ENCODE results near the gene DCBLD1. TPM values are rescaled to one million over a fixed set of nuclear protein-coding genes. Genes with fewer than 3 reads are reported as not detected.
A peak's percentile ranks its signal among the peaks of the same experiment; 100 is the strongest.

Gene DCBLD1
- total RNA-seq, 4 donors from 2014 or later: 13.5 to 25.9 (median 21.2) TPM

DNA sequence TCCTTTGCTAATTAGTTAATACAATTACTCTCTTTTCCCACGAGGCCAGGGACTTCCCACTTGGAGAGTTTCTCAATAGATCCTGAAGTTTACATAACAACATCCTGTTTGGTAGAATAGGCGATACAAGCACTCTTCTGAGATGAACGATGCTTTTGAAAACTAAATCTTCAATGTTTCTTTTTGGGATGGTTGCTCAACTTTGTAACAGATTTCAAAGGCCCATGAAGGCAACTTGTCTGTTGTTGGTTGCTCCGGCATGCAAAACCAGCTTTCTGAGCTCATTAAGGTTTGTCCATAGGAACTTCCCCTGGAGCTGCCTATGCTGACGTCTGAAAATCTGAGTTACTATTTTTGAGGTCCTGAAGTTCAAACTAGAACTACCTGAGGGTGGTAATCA is 30.8 kb upstream of the DCBLD1 start:
- Histone ChIP-seq H3K9me3 (no peaks in the 10 kb centered on the region), H3K4me3 (replicated peaks in 1 of 3) (no peak overlapping the region), H3K36me3 (no peaks in the 10 kb centered on the region), H3K4me1 (peaks cover 7 to 8% of the 10 kb centered on the region in 2 donors), H3K27me3 (no peaks in the 10 kb centered on the region), H3K27ac (no peak overlapping the region)
- TF ChIP-seq CTCF (IDR thresholded peaks at IDR 0.05): no peak
- TF ChIP-seq POLR2A (IDR thresholded peaks at IDR 0.05): no peak
- 16 to 26% methylated on average over 5 of the region's 5 CpGs for WGBS, 2 donors
- intact Hi-C loops (cut with DNase I): loop anchor here (5.0 kb wide), 1 partner anchor 156 kb away; no protein-coding TSS in a partner anchor
- peak in 1 of 2 donors; percentile 4 for DNase-seq

DNA sequence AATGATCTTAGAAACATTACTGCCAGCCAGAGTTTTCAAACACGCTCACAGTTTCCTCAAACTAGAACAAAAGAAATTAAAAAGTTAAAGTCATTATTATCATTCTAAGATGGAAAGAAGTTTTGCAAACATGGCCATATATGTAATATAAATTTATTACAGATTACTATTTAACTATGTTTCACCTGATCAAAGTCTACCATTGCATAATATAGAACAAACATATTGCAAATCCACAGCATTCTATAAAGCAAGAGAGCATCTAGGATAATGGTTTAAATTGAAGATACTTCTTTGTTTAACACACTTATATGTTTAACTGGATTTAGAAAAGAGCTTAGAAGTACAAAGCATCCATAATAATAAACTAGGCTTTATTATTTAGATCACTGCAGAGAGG is 26.2 kb upstream of the DCBLD1 start:
- 50 to 95% methylated on average over 1 of the region's 1 CpG for WGBS, 2 donors
- Histone ChIP-seq H3K4me3 (replicated peaks in 1 of 3) (no peak overlapping the region), H3K27ac (no peak overlapping the region), H3K4me1 (peaks cover 7 to 8% of the 10 kb centered on the region in 2 donors), H3K9me3 (no peaks in the 10 kb centered on the region), H3K27me3 (no peaks in the 10 kb centered on the region), H3K36me3 (no peaks in the 10 kb centered on the region)
- TF ChIP-seq CTCF (IDR thresholded peaks at IDR 0.05) (no peak), POLR2A (IDR thresholded peaks at IDR 0.05) (no peak)
- intact Hi-C loops (cut with DNase I): no loop called here
- DNase-seq: no peak

DNA sequence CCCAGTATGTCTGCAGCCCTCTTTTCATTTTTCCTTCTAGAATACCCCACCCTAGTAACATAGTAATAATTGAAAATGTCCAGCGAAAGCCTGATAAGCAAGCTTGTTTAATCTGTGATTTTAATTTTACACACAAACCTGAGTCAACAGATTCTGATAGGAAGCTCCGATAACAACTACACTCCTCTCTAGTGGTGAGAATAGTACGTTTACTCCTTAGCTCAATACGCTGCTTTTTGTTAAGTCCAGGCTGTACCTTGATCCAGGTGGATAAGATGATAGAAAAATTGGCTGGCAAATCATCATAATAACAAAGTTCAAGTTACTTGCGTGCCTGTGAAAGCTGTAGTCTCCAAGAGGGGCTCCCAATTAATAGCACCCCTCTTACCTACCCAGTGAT is 25.5 kb upstream of the DCBLD1 start:
- H3K4me1 ChIP-seq: peaks cover 2% of the 10 kb centered on the region in 2 donors
- TF ChIP-seq CTCF (IDR thresholded peaks at IDR 0.05) (no peak), POLR2A (IDR thresholded peaks at IDR 0.05) (no peak)
- H3K9me3 ChIP-seq: no peaks in the 10 kb centered on the region
- intact Hi-C loops (cut with DNase I): no loop called here
- 83 to 90% methylated on average over 5 of the region's 5 CpGs for WGBS, 2 donors
- H3K27ac ChIP-seq: no peak overlapping the region
- no peak for DNase-seq
- H3K27me3 ChIP-seq: no peaks in the 10 kb centered on the region
- no peak overlapping the region for H3K4me3 ChIP-seq (replicated peaks in 1 of 3)
- H3K36me3 ChIP-seq: no peaks in the 10 kb centered on the region

- no peak for DNase-seq
- Histone ChIP-seq H3K4me1 (no peaks in the 10 kb centered on the region), H3K9me3 (no peaks in the 10 kb centered on the region), H3K4me3 (replicated peaks in 1 of 3) (no peak overlapping the region), H3K36me3 (no peaks in the 10 kb centered on the region), H3K27me3 (no peaks in the 10 kb centered on the region), H3K27ac (no peak overlapping the region)
- 60 to 91% methylated on average over 2 of the region's 2 CpGs for WGBS, 2 donors
- intact Hi-C loops (cut with DNase I): no loop called here
- no peak for TF ChIP-seq CTCF (IDR thresholded peaks at IDR 0.05)
- TF ChIP-seq POLR2A (IDR thresholded peaks at IDR 0.05): no peak
Measured at GRCh38 chr6:117459204-117459944, 23.1 kb upstream of the DCBLD1 start.

GRCh38 chr6:117463762-117464665 is 18.5 kb upstream of the DCBLD1 start:
- DNase-seq: no peak
- 83 to 86% methylated on average over 4 of the region's 4 CpGs for WGBS, 2 donors
- Histone ChIP-seq H3K27me3 (no peaks in the 10 kb centered on the region), H3K4me1 (no peaks in the 10 kb centered on the region), H3K27ac (no peak overlapping the region), H3K4me3 (replicated peaks in 1 of 3) (no peak overlapping the region), H3K9me3 (no peaks in the 10 kb centered on the region), H3K36me3 (no peaks in the 10 kb centered on the region)
- TF ChIP-seq CTCF (IDR thresholded peaks at IDR 0.05) (no peak), POLR2A (IDR thresholded peaks at IDR 0.05) (no peak)
- intact Hi-C loops (cut with DNase I): no loop called here

Measured in thyroid gland (tissue), 4 donors.